HG03108 (cell line): ENCODE results near the gene ARID5B.
"Not testable (repeated sequence)": the region's sequence is repeated elsewhere in the genome, so short reads cannot be mapped to it uniquely, and the experiment has no call there.

ENCODE experiments used
- ATAC-seq: cut with Tn5 transposase; IDR thresholded peaks from one replicate; pipeline ENCODE4 v1.9.1; 2021; ENCODE audit warnings: moderate library complexity; ENCODE audit not compliant: unreplicated experiment

Gene ARID5B, protein sequence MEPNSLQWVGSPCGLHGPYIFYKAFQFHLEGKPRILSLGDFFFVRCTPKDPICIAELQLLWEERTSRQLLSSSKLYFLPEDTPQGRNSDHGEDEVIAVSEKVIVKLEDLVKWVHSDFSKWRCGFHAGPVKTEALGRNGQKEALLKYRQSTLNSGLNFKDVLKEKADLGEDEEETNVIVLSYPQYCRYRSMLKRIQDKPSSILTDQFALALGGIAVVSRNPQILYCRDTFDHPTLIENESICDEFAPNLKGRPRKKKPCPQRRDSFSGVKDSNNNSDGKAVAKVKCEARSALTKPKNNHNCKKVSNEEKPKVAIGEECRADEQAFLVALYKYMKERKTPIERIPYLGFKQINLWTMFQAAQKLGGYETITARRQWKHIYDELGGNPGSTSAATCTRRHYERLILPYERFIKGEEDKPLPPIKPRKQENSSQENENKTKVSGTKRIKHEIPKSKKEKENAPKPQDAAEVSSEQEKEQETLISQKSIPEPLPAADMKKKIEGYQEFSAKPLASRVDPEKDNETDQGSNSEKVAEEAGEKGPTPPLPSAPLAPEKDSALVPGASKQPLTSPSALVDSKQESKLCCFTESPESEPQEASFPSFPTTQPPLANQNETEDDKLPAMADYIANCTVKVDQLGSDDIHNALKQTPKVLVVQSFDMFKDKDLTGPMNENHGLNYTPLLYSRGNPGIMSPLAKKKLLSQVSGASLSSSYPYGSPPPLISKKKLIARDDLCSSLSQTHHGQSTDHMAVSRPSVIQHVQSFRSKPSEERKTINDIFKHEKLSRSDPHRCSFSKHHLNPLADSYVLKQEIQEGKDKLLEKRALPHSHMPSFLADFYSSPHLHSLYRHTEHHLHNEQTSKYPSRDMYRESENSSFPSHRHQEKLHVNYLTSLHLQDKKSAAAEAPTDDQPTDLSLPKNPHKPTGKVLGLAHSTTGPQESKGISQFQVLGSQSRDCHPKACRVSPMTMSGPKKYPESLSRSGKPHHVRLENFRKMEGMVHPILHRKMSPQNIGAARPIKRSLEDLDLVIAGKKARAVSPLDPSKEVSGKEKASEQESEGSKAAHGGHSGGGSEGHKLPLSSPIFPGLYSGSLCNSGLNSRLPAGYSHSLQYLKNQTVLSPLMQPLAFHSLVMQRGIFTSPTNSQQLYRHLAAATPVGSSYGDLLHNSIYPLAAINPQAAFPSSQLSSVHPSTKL

GRCh38 chr10:61900829-61901792 lies at the start of gene ARID5B:
ARID5B (plus strand) TSS chr10:61901699; CDS start chr10:61901710, 11 bp downstream.
- ATAC-seq, result no peak

- ATAC-seq, result no peak
These were observed 49.2 kb upstream of the ARID5B start for GRCh38 chr10:61852261-61852660.

GRCh38 chr10:61855771-61856170 lies 45.7 kb upstream of the ARID5B start:
- ATAC-seq, result no peak

GRCh38 chr10:61857746-61858145 lies 43.8 kb upstream of the ARID5B start:
- no peak for ATAC-seq

DNA sequence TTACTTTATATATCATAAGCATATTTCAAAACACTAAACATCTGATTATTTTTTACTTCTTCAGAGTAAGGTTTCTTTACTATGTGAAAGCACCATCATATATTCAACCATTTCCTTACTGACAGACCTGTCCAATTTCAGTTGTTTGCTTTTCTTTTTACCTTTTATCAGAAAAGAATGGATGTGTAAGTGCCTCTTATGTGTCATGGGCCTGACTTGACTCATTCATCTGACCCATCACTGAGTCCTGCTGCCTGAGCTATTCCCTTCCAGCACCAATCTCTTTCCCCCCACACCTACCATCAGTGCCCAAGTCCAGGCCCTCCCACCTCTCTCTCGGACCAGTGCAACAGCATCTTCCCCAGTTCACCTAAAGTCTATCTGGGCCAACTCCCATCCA lies 41.7 kb upstream of the ARID5B start:
- ATAC-seq, result no peak

DNA sequence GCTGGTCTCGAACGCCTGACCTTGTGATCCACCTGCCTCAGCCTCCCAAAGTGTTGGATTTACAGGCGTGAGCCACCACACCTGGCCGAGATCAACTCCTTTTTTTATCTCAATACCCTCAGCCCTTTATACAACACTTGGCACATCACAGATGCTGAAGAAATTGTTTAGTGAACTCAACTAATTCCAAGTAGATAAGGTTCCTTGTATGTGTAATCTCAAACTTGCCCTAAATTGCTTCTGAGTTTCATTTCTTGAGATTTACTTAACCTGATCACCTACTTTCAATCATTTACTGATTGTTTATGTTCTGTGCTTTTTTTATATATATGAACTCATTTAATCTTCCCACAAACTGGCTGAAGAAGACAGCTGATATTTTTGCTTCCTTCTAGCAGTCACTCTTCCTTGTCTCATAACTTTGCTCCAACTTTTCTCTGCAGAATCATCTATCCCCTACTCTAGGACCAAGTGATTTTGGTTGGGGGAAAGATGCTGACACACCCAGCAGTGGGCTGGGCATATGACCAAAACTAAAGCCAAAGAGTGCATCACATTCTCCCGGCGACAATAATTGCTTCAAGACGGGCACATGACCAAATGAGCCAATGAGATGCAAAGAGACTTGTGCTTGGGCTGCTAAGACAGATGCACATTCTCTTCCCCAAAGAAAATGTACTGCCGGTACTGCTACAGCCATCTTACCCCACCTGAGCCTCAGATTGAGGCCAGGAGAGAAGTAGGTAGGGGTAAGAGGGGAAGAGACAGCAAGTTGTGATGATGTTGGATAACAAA lies 40.3 kb upstream of the ARID5B start:
- ATAC-seq, result no peak

GRCh38 chr10:61863981-61864380 lies 37.5 kb upstream of the ARID5B start:
- no peak for ATAC-seq

- ATAC-seq, result no peak
These were observed 34.7 kb upstream of the ARID5B start for GRCh38 chr10:61866700-61867368.

- ATAC-seq, result not testable (repeated sequence)
These were observed 34.1 kb upstream of the ARID5B start for GRCh38 chr10:61867374-61867773.

GRCh38 chr10:61867817-61868216 lies 33.7 kb upstream of the ARID5B start:
- not testable (repeated sequence) for ATAC-seq

GRCh38 chr10:61869041-61869675 lies 32.3 kb upstream of the ARID5B start:
- no peak for ATAC-seq

- no peak for ATAC-seq
These were observed 31.5 kb upstream of the ARID5B start for GRCh38 chr10:61869774-61870525.

DNA sequence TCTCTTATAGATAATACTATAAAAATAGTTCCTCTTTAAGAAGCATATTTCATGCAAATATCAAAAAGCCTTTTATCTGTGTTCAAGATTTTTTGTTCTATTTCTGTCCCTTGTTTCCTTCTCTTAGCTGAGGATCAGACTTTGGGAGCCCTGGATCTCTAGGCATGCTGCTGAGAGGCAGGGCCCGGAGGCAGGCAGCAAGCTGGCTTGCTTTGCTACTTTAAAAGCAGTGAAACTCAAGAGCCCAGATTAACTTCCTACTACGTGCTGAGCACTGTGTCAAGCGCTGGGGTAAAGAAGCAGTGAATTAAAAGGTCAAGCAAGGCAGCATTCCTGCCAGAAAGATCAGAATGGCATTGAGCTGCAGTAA lies 31.0 kb upstream of the ARID5B start:
- ATAC-seq, result no peak

- no peak for ATAC-seq
These were observed 30.0 kb upstream of the ARID5B start for GRCh38 chr10:61871487-61871886.

DNA sequence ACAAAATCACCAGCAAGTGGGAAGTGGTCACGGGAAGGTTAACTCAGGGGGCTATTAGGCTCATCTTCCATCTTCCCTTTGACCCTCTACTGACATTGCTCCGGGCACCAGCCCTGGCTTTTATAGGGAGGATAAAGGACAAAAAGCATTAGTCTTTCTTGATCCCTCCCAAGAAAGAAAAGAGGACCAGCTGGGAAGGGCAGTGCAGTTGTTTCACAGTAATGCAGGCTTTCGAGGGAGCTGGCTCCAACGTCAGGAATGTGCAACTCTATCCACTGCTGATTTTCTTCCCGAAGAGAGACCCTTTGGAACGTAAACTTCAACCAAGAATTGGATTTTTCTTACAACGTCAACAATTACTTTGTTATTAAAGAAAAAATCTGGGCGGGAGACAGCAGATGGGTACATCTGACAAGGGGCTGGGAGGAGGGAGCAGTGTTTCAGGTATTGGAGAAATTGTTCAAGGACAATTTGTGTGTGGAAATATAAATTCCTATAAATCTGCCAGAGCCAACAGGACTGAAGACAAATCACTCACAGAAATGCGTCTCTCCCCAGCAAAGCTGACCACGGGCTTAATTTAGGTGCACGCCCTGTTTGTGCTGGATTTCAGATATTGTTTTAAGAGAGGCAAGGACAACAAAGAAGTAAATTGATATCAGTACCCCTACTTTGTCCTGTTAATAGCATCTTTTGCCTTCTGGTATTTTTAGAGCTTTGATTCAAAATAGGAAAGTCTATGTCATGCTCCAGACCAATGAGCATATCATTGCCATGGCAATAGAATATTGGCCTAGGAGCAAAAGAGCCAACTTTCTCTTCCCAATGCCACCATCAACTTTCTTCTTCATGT lies 23.4 kb upstream of the ARID5B start:
- ATAC-seq, result no peak

DNA sequence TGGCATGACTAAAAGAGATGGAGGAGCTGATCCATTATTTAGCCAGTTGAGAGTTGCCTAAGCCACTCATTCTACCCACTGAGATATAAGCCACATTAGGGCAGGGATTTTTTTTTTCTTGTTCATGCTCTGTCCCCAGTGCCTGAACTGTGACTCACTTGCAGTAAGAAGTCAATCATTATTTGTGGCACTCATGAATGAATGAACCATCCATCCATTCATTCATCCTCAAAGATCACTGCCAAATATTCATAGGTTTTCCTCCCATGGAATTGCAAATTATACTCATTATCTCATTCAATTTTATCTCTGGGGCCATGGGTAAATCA lies 22.8 kb upstream of the ARID5B start:
- no peak for ATAC-seq
